DND-41 (cell line): ENCODE measurements around the gene FAM72C.
"Not testable (repeated sequence)": the region's sequence is repeated elsewhere in the genome, so short reads cannot be mapped to it uniquely, and the experiment has no call there.

Experiments used
- CTCF ChIP-seq: IDR thresholded peaks from 2 replicates; pipeline ENCODE4 v1.5.1; 2012; ENCODE audit warnings: borderline replicate concordance, low read length, moderate library complexity, mild to moderate bottlenecking; ENCODE audit not compliant: poor library complexity, severe bottlenecking; ENCODE audit errors: extremely low read depth
- EZH2 ChIP-seq: IDR thresholded peaks from 3 replicates; pipeline ENCODE4 v1.6.1; 2012; ENCODE audit warnings: borderline replicate concordance, low read depth, mild to moderate bottlenecking, moderate library complexity, low read length, inconsistent platforms; ENCODE audit not compliant: severe bottlenecking

DNA sequence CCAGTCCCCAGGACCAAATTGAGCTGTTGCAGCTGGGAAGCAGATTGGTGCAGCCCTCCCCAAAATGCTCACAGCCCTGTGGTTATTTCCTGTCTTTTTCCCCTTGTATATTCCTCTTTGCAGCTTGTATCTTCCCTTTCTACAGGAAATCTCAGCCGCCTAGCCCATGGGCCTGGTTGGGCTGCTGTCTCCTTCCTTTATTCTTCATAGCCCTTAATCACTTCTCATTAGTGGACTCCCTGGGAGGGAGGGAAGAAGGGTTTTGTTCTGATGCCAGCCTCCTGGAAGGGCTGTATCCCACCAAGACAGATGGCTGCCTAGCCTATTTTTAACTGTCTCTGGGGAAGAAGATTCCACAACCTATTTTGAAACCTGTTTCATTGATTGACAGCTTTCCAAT lies 32.5 kb upstream of the FAM72C start:
- not testable (repeated sequence) for TF ChIP-seq CTCF, EZH2
